HepG2 (cell line): Measurements from ENCODE around the gene SRRT. TPM values are rescaled to one million over a fixed set of nuclear protein-coding genes. Genes with fewer than 3 reads are reported as not detected.
A peak's percentile ranks its signal among the peaks of the same experiment; 100 is the strongest.

Experiments
- ATRX ChIP-seq: sonication (generic); formaldehyde crosslinking; IDR thresholded peaks from 2 replicates; pipeline ENCODE4 v1.4.0; 2020; ENCODE audit warnings: missing genetic modification reagents, borderline replicate concordance
- FOXK2 ChIP-seq: fragments of 450-650 bp; IDR thresholded peaks from 2 replicates; pipeline ENCODE4 v1.6.1; 2016
- FOXO1 ChIP-seq: sonication (generic); formaldehyde crosslinking; IDR thresholded peaks from 2 replicates; pipeline ENCODE4 v1.4.0; 2020; ENCODE audit warnings: missing genetic modification reagents
- GATAD2A ChIP-seq: IDR thresholded peaks from 2 replicates; pipeline ENCODE4 v1.6.1; 2016
- HCFC1 ChIP-seq: fragments of 150-350 bp; IDR thresholded peaks from 2 replicates; pipeline ENCODE4 v1.6.1; 2014; ENCODE audit warnings: low read depth, low read length
- MEIS2 ChIP-seq: sonication (generic); formaldehyde crosslinking; IDR thresholded peaks from 2 replicates; pipeline ENCODE4 v1.9.0; 2021; ENCODE audit warnings: mild to moderate bottlenecking, missing genetic modification reagents
- MXD3 ChIP-seq: IDR thresholded peaks from 2 replicates; pipeline ENCODE4 v1.6.1; 2016; ENCODE audit warnings: mild to moderate bottlenecking, missing biosample characterization, missing genetic modification reagents
- MZF1 ChIP-seq: sonication (generic); formaldehyde crosslinking; IDR thresholded peaks from 2 replicates; pipeline ENCODE4 v1.8.1; 2023; ENCODE audit warnings: mild to moderate bottlenecking, missing genetic modification reagents, borderline replicate concordance
- RBM22 ChIP-seq: fragments of 200-400 bp; formaldehyde crosslinking; optimal IDR thresholded peaks from 2 replicates; pipeline ENCODE3; 2017; ENCODE audit warnings: mild to moderate bottlenecking, low read length, moderate library complexity
- RNF2 ChIP-seq: fragments of 450-650 bp; conservative IDR thresholded peaks from 2 replicates; pipeline ENCODE4 v1.6.1; 2016; ENCODE audit warnings: low read depth
- RNF219 ChIP-seq: sonication (generic); formaldehyde crosslinking; IDR thresholded peaks from 2 replicates; pipeline ENCODE4 v1.5.0; 2020; ENCODE audit warnings: mild to moderate bottlenecking, missing genetic modification reagents
- TEF ChIP-seq: sonication (generic); formaldehyde crosslinking; IDR thresholded peaks from 2 replicates; pipeline ENCODE4 v1.5.0; 2020; ENCODE audit warnings: missing genetic modification reagents
- THAP9 ChIP-seq: sonication (generic); formaldehyde crosslinking; IDR thresholded peaks from 2 replicates; pipeline ENCODE4; 2020; ENCODE audit warnings: missing genetic modification reagents, mild to moderate bottlenecking, borderline replicate concordance
- ZBTB43 ChIP-seq: sonication (generic); formaldehyde crosslinking; conservative IDR thresholded peaks from 2 replicates; pipeline ENCODE4 v1.4.0; 2020; ENCODE audit warnings: missing genetic modification reagents
- ZBTB7B ChIP-seq: sonication (generic); formaldehyde crosslinking; IDR thresholded peaks from 2 replicates; pipeline ENCODE4 v1.4.0; 2020; ENCODE audit warnings: missing genetic modification reagents
- ZFP36 ChIP-seq: fragments of 150-350 bp; IDR thresholded peaks from 2 replicates; pipeline ENCODE4 v1.6.1; 2018; ENCODE audit warnings: borderline replicate concordance, low read length, low read depth; ENCODE audit not compliant: partially characterized antibody
- ZNF230 ChIP-seq: sonication (generic); formaldehyde crosslinking; IDR thresholded peaks from 2 replicates; pipeline ENCODE4 v1.4.0; 2020; ENCODE audit warnings: mild to moderate bottlenecking, missing genetic modification reagents
- ZNF451 ChIP-seq: sonication (generic); formaldehyde crosslinking; IDR thresholded peaks from 2 replicates; pipeline ENCODE4 v1.5.0; 2020; ENCODE audit warnings: mild to moderate bottlenecking, missing genetic modification reagents
- ZNF792 ChIP-seq: IDR thresholded peaks from 2 replicates; pipeline ENCODE4 v1.6.1; 2016
- polyA plus RNA-seq, 8 experiments: library from polyadenylated mRNA; depleted of rRNA in 3 of 8; stranded (reverse) in 7 of 8; unstranded in 1 of 8; fragments of >200 nt; fragmentation: Illumina TruSeq in 4 of 8; extraction: Trizol in 4 of 8; gene quantifications; 2 replicates each; pipeline versions ENCODE4 v1.2.1 to v1.2.3, GENCODE V29; 2011 to 2016; ENCODE audit warnings: low read depth in 4 of 8, missing spikeins in 1 of 8, mixed read lengths in 1 of 8; ENCODE audit not compliant: insufficient read depth in 1 of 8
- total RNA-seq, 5 experiments: library from RNA; depleted of rRNA; stranded (reverse); fragments of >200 nt; fragmentation: Illumina TruSeq; extraction: Trizol; gene quantifications; 2 replicates each; pipeline ENCODE4 v1.2.3, GENCODE V29; 2016; ENCODE audit warnings: low read depth in 1 of 5

SRRT gene
- total and polyA plus RNA-seq, 2 of the 13 experiments (the other 11 are each of a cell fraction or from before 2014, with no cell fraction given) = 26.2 to 106 TPM

GRCh38 chr7:100874577-100875355, at the start of gene SRRT (continued):
- TF ChIP-seq ZNF230 (CRISPR knock-in tag) = peak; percentile 77; the same call in 1 of the 2 replicates
- TF ChIP-seq ZNF451 (CRISPR knock-in tag) = peak; percentile 59; the same call in 1 of the 2 replicates
- no peak for TF ChIP-seq MXD3
- TF ChIP-seq THAP9 (CRISPR knock-in tag) = peak; percentile 93; the same call in 1 of the 2 replicates
- peak; percentile 98 for TF ChIP-seq ZBTB7B
- no peak for TF ChIP-seq MZF1 (CRISPR knock-in tag)
- no peak for TF ChIP-seq TEF (CRISPR knock-in tag)
- TF ChIP-seq MEIS2 (CRISPR knock-in tag) = no peak; the same call in 1 of the 2 replicates
- TF ChIP-seq RBM22 = peak; percentile 39
- peak; percentile 51; the same call in 1 of the 2 replicates for TF ChIP-seq FOXO1
- peak; percentile 60 for TF ChIP-seq GATAD2A (CRISPR knock-in tag)
- 0 out of 2 replicates have a peak, but pooled peaks have one; percentile 9 for TF ChIP-seq RNF219 (CRISPR knock-in tag)
- no peak for TF ChIP-seq ATRX (CRISPR knock-in tag)
- 0 out of 2 replicates have a peak, but pooled peaks have one; percentile 55 for TF ChIP-seq RNF2
- no peak for TF ChIP-seq ZNF792
- no peak for TF ChIP-seq ZFP36
- peak; percentile 57; the same call in 1 of the 2 replicates for TF ChIP-seq HCFC1
- TF ChIP-seq ZBTB43 (CRISPR knock-in tag) = 0 out of 2 replicates have a peak, but pooled peaks have one; percentile 52
- TF ChIP-seq FOXK2 = no peak
